Effector memory CD4-positive, alpha-beta T cell (primary cell): Measurements from ENCODE around the gene PRKCQ.

Experiments
- DNase-seq, 3 donors: peaks; one replicate each; pipeline ENCODE4 v3.0.0-alpha.2; 2020
- H3K27ac ChIP-seq: 2 replicates; pipeline ENCODE4 v1.7.0; 2013; ENCODE audit warnings: mild to moderate bottlenecking, low read length, moderate library complexity; ENCODE audit not compliant: insufficient read depth, poor library complexity, severe bottlenecking
- H3K27me3 ChIP-seq: replicated peaks from 2 replicates; pipeline ENCODE4 v1.7.0; 2013; ENCODE audit warnings: mild to moderate bottlenecking, low read length; ENCODE audit not compliant: insufficient read depth, control insufficient read depth, poor library complexity, severe bottlenecking
- H3K36me3 ChIP-seq: 2 replicates; pipeline ENCODE4 v1.7.0; 2013; ENCODE audit warnings: mild to moderate bottlenecking, low read length, moderate library complexity; ENCODE audit not compliant: control insufficient read depth, insufficient read depth
- H3K4me1 ChIP-seq: 2 replicates; pipeline ENCODE4 v1.7.0; 2013; ENCODE audit warnings: low read length, mild to moderate bottlenecking; ENCODE audit not compliant: control insufficient read depth, insufficient read depth, poor library complexity, severe bottlenecking
- H3K4me3 ChIP-seq: 2 replicates; pipeline ENCODE4 v1.7.0; 2013; ENCODE audit warnings: low read length, low read depth, mild to moderate bottlenecking; ENCODE audit not compliant: insufficient read depth, poor library complexity, severe bottlenecking
- H3K9me3 ChIP-seq: 2 replicates; pipeline ENCODE4 v1.7.0; 2013; ENCODE audit warnings: mild to moderate bottlenecking, low read length, moderate library complexity; ENCODE audit not compliant: control insufficient read depth

The PRKCQ gene

DNA sequence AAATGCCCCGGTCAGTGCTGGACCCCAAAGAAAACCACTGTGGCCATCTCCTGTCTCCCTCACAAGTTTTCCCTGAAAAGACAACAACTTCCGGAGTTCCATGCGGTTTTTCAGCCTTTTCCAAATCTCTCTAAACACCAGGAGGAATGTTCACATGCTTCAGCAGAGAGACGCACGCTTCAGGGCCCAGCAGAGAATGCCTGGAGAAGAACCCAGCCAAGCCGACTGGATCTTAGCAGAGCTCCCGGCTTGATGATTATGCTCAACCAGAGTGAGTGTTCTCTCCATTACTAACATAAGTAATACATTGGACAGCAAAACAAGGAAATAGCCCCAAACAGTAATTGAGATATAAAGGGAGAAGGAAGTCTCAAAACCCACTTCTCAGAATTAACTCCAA, 17.9 kb downstream of the PRKCQ start:
- DNase-seq, result no peak
- H3K4me1 ChIP-seq, result peaks cover 65% of the 10 kb centered on the region
- no peaks in the 10 kb centered on the region for H3K27me3 ChIP-seq
- peak overlapping the region; percentile 42 for H3K27ac ChIP-seq
- no peaks in the 10 kb centered on the region for H3K9me3 ChIP-seq
- no peak overlapping the region for H3K4me3 ChIP-seq
- H3K36me3 ChIP-seq, result no peaks in the 10 kb centered on the region

GRCh38 chr10:6561552-6561951, 18.5 kb downstream of the PRKCQ start:
- DNase-seq, result no peak
- Histone ChIP-seq H3K27me3 (no peaks in the 10 kb centered on the region), H3K9me3 (no peaks in the 10 kb centered on the region), H3K4me1 (peaks cover 67% of the 10 kb centered on the region), H3K4me3 (no peak overlapping the region), H3K36me3 (no peaks in the 10 kb centered on the region), H3K27ac (peak overlapping the region; percentile 42)

GRCh38 chr10:6558759-6559461, 21.2 kb downstream of the PRKCQ start:
- H3K27ac ChIP-seq, result peak overlapping the region; percentile 64
- no peak overlapping the region for H3K4me3 ChIP-seq
- no peaks in the 10 kb centered on the region for H3K36me3 ChIP-seq
- no peak for DNase-seq
- no peaks in the 10 kb centered on the region for H3K27me3 ChIP-seq
- H3K9me3 ChIP-seq, result no peaks in the 10 kb centered on the region
- H3K4me1 ChIP-seq, result peaks cover 64% of the 10 kb centered on the region

GRCh38 chr10:6558272-6558671, 21.8 kb downstream of the PRKCQ start:
- H3K4me1 ChIP-seq, result peaks cover 58% of the 10 kb centered on the region
- no peaks in the 10 kb centered on the region for H3K27me3 ChIP-seq
- H3K9me3 ChIP-seq, result no peaks in the 10 kb centered on the region
- no peak overlapping the region for H3K4me3 ChIP-seq
- DNase-seq, result no peak
- peak overlapping the region; percentile 64 for H3K27ac ChIP-seq
- H3K36me3 ChIP-seq, result no peaks in the 10 kb centered on the region

DNA sequence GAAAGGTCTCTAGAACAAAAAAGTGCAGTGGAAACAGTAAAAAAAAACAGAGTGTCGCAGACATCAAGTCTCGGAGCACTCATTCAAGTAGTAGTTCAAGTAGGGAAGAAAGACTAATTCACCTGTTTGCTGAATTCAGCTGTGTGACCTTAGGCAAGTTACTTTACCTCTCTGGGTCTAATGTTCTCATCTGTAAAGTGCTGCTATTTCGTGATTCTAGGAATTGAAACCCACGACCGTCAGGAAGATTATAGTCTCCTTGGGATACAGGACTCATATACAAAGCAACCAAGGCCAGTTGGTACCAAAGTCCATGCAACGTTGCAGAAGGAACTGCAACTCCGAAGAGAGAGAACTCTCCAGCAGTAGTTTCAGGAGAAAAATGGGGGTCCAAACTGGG, 26.1 kb downstream of the PRKCQ start:
- no peak overlapping the region for H3K4me3 ChIP-seq
- no peak overlapping the region for H3K27ac ChIP-seq
- H3K9me3 ChIP-seq, result no peaks in the 10 kb centered on the region
- no peaks in the 10 kb centered on the region for H3K27me3 ChIP-seq
- H3K36me3 ChIP-seq, result no peaks in the 10 kb centered on the region
- peaks cover 26% of the 10 kb centered on the region for H3K4me1 ChIP-seq
- DNase-seq, result no peak

DNA sequence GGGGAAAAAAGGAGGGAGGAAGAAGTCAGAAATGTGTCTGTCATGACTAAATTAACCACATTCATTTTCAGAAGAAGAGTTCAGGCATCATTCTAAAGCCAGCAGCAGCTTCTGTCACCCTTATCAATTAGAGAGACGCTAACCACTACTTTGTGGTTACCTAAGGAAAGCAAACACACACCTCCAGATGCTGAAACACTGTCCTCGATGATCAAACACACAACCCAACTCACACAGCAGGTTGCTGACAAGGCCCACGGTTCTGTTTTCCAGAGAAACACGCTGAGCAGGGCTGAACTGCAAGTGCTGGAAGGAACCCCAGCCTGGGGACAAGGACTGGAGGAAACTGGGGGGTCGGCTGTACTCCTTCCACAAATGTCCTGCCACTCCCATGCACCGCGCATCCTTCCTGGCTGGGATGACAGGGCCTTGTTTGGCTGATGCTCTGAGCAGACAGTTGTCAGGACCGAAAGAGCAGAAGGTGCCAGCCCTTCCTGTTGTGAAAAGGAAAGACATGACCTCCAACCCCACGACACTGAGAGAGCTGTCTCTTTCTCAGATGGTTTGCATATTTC, 36.6 kb downstream of the PRKCQ start:
- no peaks in the 10 kb centered on the region for H3K9me3 ChIP-seq
- H3K27ac ChIP-seq, result peak overlapping the region; percentile 89
- H3K36me3 ChIP-seq, result no peaks in the 10 kb centered on the region
- H3K4me3 ChIP-seq, result peak overlapping the region; percentile 33
- peaks cover 55% of the 10 kb centered on the region for H3K4me1 ChIP-seq
- DNase-seq, result peak; percentile 18 to 42 (median 24)
- no peaks in the 10 kb centered on the region for H3K27me3 ChIP-seq

DNA sequence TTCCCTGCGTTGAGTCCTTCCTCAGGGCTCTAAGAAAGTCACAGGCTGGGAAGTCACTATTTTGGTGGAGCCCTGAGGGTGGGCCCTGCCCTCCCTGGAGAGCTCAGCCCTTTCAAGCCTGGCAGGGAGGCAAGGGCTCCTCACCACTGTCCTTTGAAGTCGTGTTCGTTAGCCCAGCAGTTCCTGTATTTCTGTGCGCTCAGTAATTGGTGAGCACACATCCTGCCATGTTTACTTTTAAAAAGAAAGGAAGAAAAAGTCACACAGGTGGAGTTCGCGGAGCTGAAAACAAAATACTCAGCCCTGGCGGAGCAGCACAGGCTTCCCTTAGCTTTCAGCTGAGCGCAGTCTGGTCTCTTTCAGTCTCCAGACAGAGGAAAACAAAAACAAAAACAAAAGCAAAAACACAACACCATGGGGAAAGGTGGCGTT, 37.1 kb downstream of the PRKCQ start:
- no peaks in the 10 kb centered on the region for H3K27me3 ChIP-seq
- H3K36me3 ChIP-seq, result no peaks in the 10 kb centered on the region
- peak; percentile 17 to 48 (median 33) for DNase-seq
- H3K27ac ChIP-seq, result peak overlapping the region; percentile 89
- H3K9me3 ChIP-seq, result no peaks in the 10 kb centered on the region
- H3K4me1 ChIP-seq, result peaks cover 56% of the 10 kb centered on the region
- H3K4me3 ChIP-seq, result peak overlapping the region; percentile 33

- no peaks in the 10 kb centered on the region for H3K9me3 ChIP-seq
- peaks cover 53% of the 10 kb centered on the region for H3K4me1 ChIP-seq
- DNase-seq, result no peak
- H3K27ac ChIP-seq, result no peak overlapping the region
- no peak overlapping the region for H3K4me3 ChIP-seq
- no peaks in the 10 kb centered on the region for H3K36me3 ChIP-seq
- no peaks in the 10 kb centered on the region for H3K27me3 ChIP-seq
Observed at GRCh38 chr10:6539833-6540232, 40.2 kb downstream of the PRKCQ start.

- Histone ChIP-seq H3K27ac (no peak overlapping the region), H3K27me3 (no peaks in the 10 kb centered on the region), H3K4me1 (peaks cover 33% of the 10 kb centered on the region), H3K9me3 (no peaks in the 10 kb centered on the region), H3K36me3 (no peaks in the 10 kb centered on the region), H3K4me3 (no peak overlapping the region)
- no peak for DNase-seq
Observed at GRCh38 chr10:6537770-6538169, 42.3 kb downstream of the PRKCQ start.

GRCh38 chr10:6536102-6536501, 44.0 kb downstream of the PRKCQ start:
- no peak for DNase-seq
- H3K27ac ChIP-seq, result no peak overlapping the region
- no peaks in the 10 kb centered on the region for H3K36me3 ChIP-seq
- H3K4me3 ChIP-seq, result no peak overlapping the region
- no peaks in the 10 kb centered on the region for H3K9me3 ChIP-seq
- no peaks in the 10 kb centered on the region for H3K27me3 ChIP-seq
- H3K4me1 ChIP-seq, result peaks cover 27% of the 10 kb centered on the region
